Colonic mucosa (tissue), 4 donors: Measurements from ENCODE around the gene LEKR1. TPM values are rescaled to one million over a fixed set of nuclear protein-coding genes. Genes with fewer than 3 reads are reported as not detected.

Experiments
- DNase-seq: peaks from one replicate; pipeline ENCODE4 v3.0.0-alpha.2; 2020
- H3K27ac ChIP-seq: fragments of 200-600 bp; one replicate; pipeline ENCODE4 v1.8.0; 2021
- H3K27me3 ChIP-seq: fragments of 200-600 bp; one replicate; pipeline ENCODE4 v1.8.0; 2021
- H3K36me3 ChIP-seq: fragments of 200-600 bp; one replicate; pipeline ENCODE4 v1.8.0; 2021
- H3K4me1 ChIP-seq: fragments of 200-600 bp; one replicate; pipeline ENCODE4 v1.8.0; 2021; ENCODE audit warnings: mild to moderate bottlenecking
- H3K4me3 ChIP-seq: fragments of 200-600 bp; one replicate; pipeline ENCODE4 v1.8.0; 2021
- H3K9ac ChIP-seq, 2 donors: one replicate each; pipeline ENCODE4 v1.7.0; 2013; ENCODE audit warnings: control low read depth in 2 of 2, low read depth in 2 of 2, low read length in 2 of 2
- H3K9me3 ChIP-seq: fragments of 200-600 bp; one replicate; pipeline ENCODE4 v1.8.0; 2021
- CTCF ChIP-seq: fragments of 200-600 bp; IDR thresholded peaks from one replicate; pipeline ENCODE4 v1.8.0; 2022; ENCODE audit warnings: antibody characterized with exemption, mild to moderate bottlenecking
- intact Hi-C: fragments of 100-400 bp; cut with DNase I; formaldehyde crosslinking; loops from one replicate; pipeline ENCODE4 v1.14.1; 2022
- total RNA-seq, 2 donors: library from RNA; stranded (reverse); fragmentation: NEBNext Ultra II Directional in 1 of 2; extraction: Animal tissue kit (Norgen Biotek cat#: 25700) in 1 of 2; gene quantifications; one replicate each; pipeline ENCODE4 v1.2.1, GENCODE V29; 2021
- donor health status: healthy.
- donor health status: DM: no; HTN: no; CAD: no.
- donor health status: DM: no; HTN: no; CAD: no.

LEKR1 gene
- total RNA-seq, result 1 to 10 TPM; 1.6 to 2.0 TPM

DNA sequence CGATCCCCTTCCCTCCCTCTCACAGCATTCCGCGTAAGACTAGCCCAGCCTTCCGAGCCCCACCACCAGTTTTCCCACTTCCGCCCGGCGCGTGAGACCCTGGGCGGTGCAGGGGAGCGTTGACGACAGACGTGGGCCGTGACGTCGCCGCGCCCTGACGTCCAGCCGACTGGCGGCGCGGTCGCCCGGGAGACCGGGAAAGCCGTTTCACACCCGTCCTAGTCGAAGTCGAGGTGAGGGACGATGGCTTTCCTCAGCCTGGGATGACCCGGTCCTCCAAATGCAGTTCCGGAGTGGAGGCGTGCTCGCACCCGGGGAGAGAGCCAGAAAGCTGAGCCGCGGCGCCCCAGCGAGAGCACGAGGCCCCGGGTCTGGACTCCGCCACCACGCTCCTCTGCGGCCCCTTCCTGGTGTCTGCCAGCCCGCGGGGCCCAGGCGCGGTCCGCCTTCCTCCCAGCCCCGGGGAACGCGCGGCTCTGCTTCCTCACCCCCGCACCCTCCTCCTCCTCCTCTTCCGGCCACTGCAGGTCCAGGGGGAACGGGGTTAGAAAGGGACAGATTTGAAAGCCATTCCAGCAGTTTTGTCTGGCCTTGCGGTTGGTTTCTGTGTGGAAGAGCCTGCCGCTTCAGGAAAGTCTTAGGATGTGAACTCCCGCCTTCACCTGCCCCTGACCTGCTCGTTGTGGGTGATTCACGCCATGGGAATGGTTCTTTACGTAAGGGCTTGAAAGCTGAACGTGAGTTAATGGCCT, at the start of gene LEKR1:
TSS of gene LEKR1 (plus strand) at position 210 of the 752 bp plus-strand sequence. CDS start 2,977 bp downstream, outside the sequence.
- H3K9me3 ChIP-seq, result no peaks in the 10 kb centered on the region
- H3K4me1 ChIP-seq, result no peaks in the 10 kb centered on the region
- no peaks in the 10 kb centered on the region for H3K27me3 ChIP-seq
- H3K27ac ChIP-seq, result peak within 1 kb of the TSS; percentile 97
- peak; percentile 87 for DNase-seq
- H3K36me3 ChIP-seq, result no peaks in the 10 kb centered on the region
- H3K9ac ChIP-seq, result peak within 1 kb of the TSS; percentile 70 to 87
- TF ChIP-seq CTCF, result no peak
- intact Hi-C loops, result loop anchor here (5.0 to 10.0 kb wide), 3 partner anchors 154 to 272 kb away; partner anchors contain the start of genes SSR3 and TIPARP
- peak within 1 kb of the TSS; percentile 69 for H3K4me3 ChIP-seq

- no peak for TF ChIP-seq CTCF
- Histone ChIP-seq H3K9me3 (no peaks in the 10 kb centered on the region), H3K9ac (no peak overlapping the region), H3K4me3 (no peak overlapping the region), H3K36me3 (no peaks in the 10 kb centered on the region), H3K27ac (no peak overlapping the region), H3K4me1 (no peaks in the 10 kb centered on the region), H3K27me3 (no peaks in the 10 kb centered on the region)
- intact Hi-C loops, result no loop called here
- DNase-seq, result no peak
Measured at GRCh38 chr3:156776871-156777270, 49.3 kb upstream of the LEKR1 start.

DNA sequence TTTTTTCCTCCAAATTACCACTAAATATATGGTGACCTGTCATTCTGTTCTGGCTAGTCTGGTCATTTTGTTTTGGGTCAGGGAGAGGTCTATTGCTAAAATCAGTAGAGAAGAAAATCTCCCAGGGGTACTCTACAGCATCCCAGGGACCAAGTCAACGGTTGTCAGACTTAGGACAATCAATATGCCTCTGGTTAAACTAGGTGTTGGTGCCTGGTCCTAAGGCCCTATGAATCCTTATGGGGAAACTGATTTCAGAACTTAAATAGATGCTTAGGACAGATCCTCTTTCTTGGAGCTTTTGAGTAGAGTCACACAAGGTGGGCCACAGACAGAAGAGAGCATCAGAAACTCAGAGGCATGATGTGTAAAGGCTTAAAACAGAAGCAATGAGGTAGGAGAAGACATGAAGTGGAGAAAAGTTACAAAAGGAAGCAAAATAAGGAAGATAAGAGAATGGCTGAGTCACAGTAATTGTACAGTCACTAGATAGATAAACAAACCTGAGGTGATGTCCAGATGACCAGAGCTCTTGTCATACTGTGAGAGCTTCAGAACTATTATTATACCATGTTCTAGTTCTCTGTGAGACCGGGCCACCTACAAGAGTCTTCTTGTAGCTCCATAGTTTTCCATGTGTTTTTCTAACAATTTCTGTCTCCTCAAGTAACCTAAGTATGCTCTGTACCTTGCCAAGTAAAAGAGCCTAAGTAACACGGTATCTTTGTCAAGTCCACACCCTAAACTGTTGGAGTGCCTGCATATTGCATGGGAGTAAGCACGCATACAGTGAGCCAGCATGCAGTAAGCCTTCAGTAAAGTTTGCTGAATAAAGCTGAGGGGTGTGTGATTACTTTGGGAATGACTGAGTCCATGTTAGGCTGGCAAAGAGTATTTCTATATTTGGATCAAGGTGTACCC, 44.6 kb upstream of the LEKR1 start:
- Histone ChIP-seq H3K27ac (peak overlapping the region; percentile 12), H3K4me1 (no peaks in the 10 kb centered on the region), H3K36me3 (no peaks in the 10 kb centered on the region), H3K27me3 (no peaks in the 10 kb centered on the region), H3K9ac (no peak overlapping the region), H3K9me3 (no peaks in the 10 kb centered on the region), H3K4me3 (no peak overlapping the region)
- intact Hi-C loops, result no loop called here
- no peak for TF ChIP-seq CTCF
- DNase-seq, result peak; percentile 19

GRCh38 chr3:156782319-156782718, 43.8 kb upstream of the LEKR1 start:
- intact Hi-C loops, result no loop called here
- H3K36me3 ChIP-seq, result no peaks in the 10 kb centered on the region
- DNase-seq, result no peak
- no peak overlapping the region for H3K27ac ChIP-seq
- no peaks in the 10 kb centered on the region for H3K9me3 ChIP-seq
- H3K4me3 ChIP-seq, result no peak overlapping the region
- H3K9ac ChIP-seq, result no peak overlapping the region
- no peak for TF ChIP-seq CTCF
- no peaks in the 10 kb centered on the region for H3K27me3 ChIP-seq
- no peaks in the 10 kb centered on the region for H3K4me1 ChIP-seq

DNA sequence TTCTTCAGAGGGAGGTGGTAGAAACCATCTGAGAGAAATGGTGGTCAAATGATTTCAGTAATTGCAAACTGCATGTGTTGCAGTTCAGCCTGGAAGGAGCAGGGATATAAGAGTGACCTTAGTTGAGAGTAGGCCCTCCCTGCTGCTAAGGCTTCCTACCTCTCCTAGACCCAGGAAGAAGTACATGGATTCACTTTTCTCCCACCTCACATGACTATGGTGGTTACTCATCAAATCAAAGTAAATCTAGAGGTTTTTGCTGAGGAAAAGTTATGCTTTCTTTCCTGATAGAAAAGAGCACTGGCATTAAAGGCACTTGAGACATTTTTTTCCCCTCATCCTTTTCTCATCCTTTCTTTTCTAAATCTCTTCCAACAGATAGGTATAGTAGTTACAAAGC, 43.2 kb upstream of the LEKR1 start:
- TF ChIP-seq CTCF, result no peak
- no peak overlapping the region for H3K27ac ChIP-seq
- no peaks in the 10 kb centered on the region for H3K4me1 ChIP-seq
- no peak for DNase-seq
- no peaks in the 10 kb centered on the region for H3K9me3 ChIP-seq
- H3K4me3 ChIP-seq, result no peak overlapping the region
- no peak overlapping the region for H3K9ac ChIP-seq
- intact Hi-C loops, result no loop called here
- H3K27me3 ChIP-seq, result no peaks in the 10 kb centered on the region
- H3K36me3 ChIP-seq, result no peaks in the 10 kb centered on the region
